Activated naive CD8-positive, alpha-beta T cell treated with anti-CD3 and anti-CD28 coated beads for 36 hours (primary cell): ENCODE results near the gene OXNAD1. TPM values are rescaled to one million over a fixed set of nuclear protein-coding genes. Genes with fewer than 3 reads are reported as not detected.

ENCODE experiments used
- DNase-seq: peaks from one replicate; pipeline ENCODE4 v3.0.0; 2021
- H3K27ac Mint-ChIP-seq: one replicate; pipeline ENCODE4 v1.8.0; 2022; ENCODE audit warnings: mild to moderate bottlenecking, moderate library complexity, mixed read lengths
- H3K27me3 Mint-ChIP-seq: one replicate; pipeline ENCODE4 v1.8.0; 2022; ENCODE audit warnings: mild to moderate bottlenecking, mixed read lengths
- H3K36me3 Mint-ChIP-seq: one replicate; pipeline ENCODE4 v1.8.0; 2021; ENCODE audit warnings: mild to moderate bottlenecking, mixed read lengths
- H3K4me1 Mint-ChIP-seq: one replicate; pipeline ENCODE4 v1.8.0; 2021; ENCODE audit warnings: mixed read lengths
- H3K4me3 Mint-ChIP-seq: one replicate; pipeline ENCODE4 v1.8.0; 2022; ENCODE audit warnings: mild to moderate bottlenecking, moderate library complexity, mixed read lengths
- H3K9me3 Mint-ChIP-seq: one replicate; pipeline ENCODE4 v1.8.0; 2022; ENCODE audit warnings: mixed read lengths
- total RNA-seq, 2 experiments: library from RNA; stranded (reverse); gene quantifications; one replicate each; pipeline ENCODE4 v1.2.3, GENCODE V29; 2021

The OXNAD1 gene
- total RNA-seq, 2 experiments from 2014 or later = 37.9 to 41.8 TPM

GRCh38 chr3:16254916-16255315, 10.1 kb upstream of the OXNAD1 start:
- H3K27ac Mint-ChIP-seq = no peak overlapping the region
- peaks cover 5% of the 10 kb centered on the region for H3K36me3 Mint-ChIP-seq
- H3K4me1 Mint-ChIP-seq = peaks cover 12% of the 10 kb centered on the region
- H3K4me3 Mint-ChIP-seq = no peak overlapping the region
- DNase-seq = no peak
- H3K27me3 Mint-ChIP-seq = no peaks in the 10 kb centered on the region
- no peaks in the 10 kb centered on the region for H3K9me3 Mint-ChIP-seq

- DNase-seq = no peak
- H3K9me3 Mint-ChIP-seq = no peaks in the 10 kb centered on the region
- no peaks in the 10 kb centered on the region for H3K27me3 Mint-ChIP-seq
- H3K4me1 Mint-ChIP-seq = peaks cover 15% of the 10 kb centered on the region
- no peak overlapping the region for H3K4me3 Mint-ChIP-seq
- peaks cover 8% of the 10 kb centered on the region for H3K36me3 Mint-ChIP-seq
- no peak overlapping the region for H3K27ac Mint-ChIP-seq
Measured at GRCh38 chr3:16255326-16255725, 9.7 kb upstream of the OXNAD1 start.

GRCh38 chr3:16255726-16256125, 9.3 kb upstream of the OXNAD1 start:
- no peak for DNase-seq
- H3K9me3 Mint-ChIP-seq = no peaks in the 10 kb centered on the region
- no peaks in the 10 kb centered on the region for H3K27me3 Mint-ChIP-seq
- H3K36me3 Mint-ChIP-seq = peaks cover 8% of the 10 kb centered on the region
- H3K4me3 Mint-ChIP-seq = no peak overlapping the region
- peaks cover 15% of the 10 kb centered on the region for H3K4me1 Mint-ChIP-seq
- H3K27ac Mint-ChIP-seq = no peak overlapping the region

- Mint-ChIP-seq H3K4me1 (peaks cover 18% of the 10 kb centered on the region), H3K4me3 (no peak overlapping the region), H3K9me3 (no peaks in the 10 kb centered on the region), H3K27ac (no peak overlapping the region), H3K27me3 (no peaks in the 10 kb centered on the region), H3K36me3 (peaks cover 8% of the 10 kb centered on the region)
- no peak for DNase-seq
Measured at GRCh38 chr3:16257309-16257708, 7.7 kb upstream of the OXNAD1 start.

- H3K4me1 Mint-ChIP-seq = peaks cover 18% of the 10 kb centered on the region
- no peaks in the 10 kb centered on the region for H3K9me3 Mint-ChIP-seq
- H3K36me3 Mint-ChIP-seq = peaks cover 8% of the 10 kb centered on the region
- H3K4me3 Mint-ChIP-seq = no peak overlapping the region
- H3K27ac Mint-ChIP-seq = no peak overlapping the region
- H3K27me3 Mint-ChIP-seq = no peaks in the 10 kb centered on the region
- no peak for DNase-seq
Measured at GRCh38 chr3:16258177-16258576, 6.8 kb upstream of the OXNAD1 start.

- no peaks in the 10 kb centered on the region for H3K27me3 Mint-ChIP-seq
- H3K9me3 Mint-ChIP-seq = no peaks in the 10 kb centered on the region
- DNase-seq = no peak
- H3K27ac Mint-ChIP-seq = peak overlapping the region; percentile 43
- no peak overlapping the region for H3K4me3 Mint-ChIP-seq
- H3K36me3 Mint-ChIP-seq = peaks cover 8% of the 10 kb centered on the region
- peaks cover 18% of the 10 kb centered on the region for H3K4me1 Mint-ChIP-seq
Measured at GRCh38 chr3:16258866-16259265, 6.1 kb upstream of the OXNAD1 start.

GRCh38 chr3:16260046-16260445, 5.0 kb upstream of the OXNAD1 start:
- Mint-ChIP-seq H3K36me3 (peaks cover 10% of the 10 kb centered on the region), H3K9me3 (no peaks in the 10 kb centered on the region), H3K4me3 (no peak overlapping the region), H3K27ac (no peak overlapping the region), H3K27me3 (no peaks in the 10 kb centered on the region), H3K4me1 (peaks cover 15% of the 10 kb centered on the region)
- DNase-seq = no peak

GRCh38 chr3:16262174-16262573, 2.8 kb upstream of the OXNAD1 start:
- no peaks in the 10 kb centered on the region for H3K27me3 Mint-ChIP-seq
- H3K4me3 Mint-ChIP-seq = no peak overlapping the region
- H3K27ac Mint-ChIP-seq = no peak overlapping the region
- no peaks in the 10 kb centered on the region for H3K9me3 Mint-ChIP-seq
- H3K4me1 Mint-ChIP-seq = peaks cover 23% of the 10 kb centered on the region
- no peak for DNase-seq
- H3K36me3 Mint-ChIP-seq = peaks cover 9% of the 10 kb centered on the region

GRCh38 chr3:16264174-16264707, 771 bp upstream of the OXNAD1 start:
- Mint-ChIP-seq H3K36me3 (peaks cover 9% of the 10 kb centered on the region), H3K4me3 (peak overlapping the region; percentile 90), H3K27ac (peak overlapping the region; percentile 96), H3K4me1 (peaks cover 31% of the 10 kb centered on the region), H3K27me3 (no peaks in the 10 kb centered on the region), H3K9me3 (no peaks in the 10 kb centered on the region)
- DNase-seq = peak; percentile 41

GRCh38 chr3:16265455-16265786, 409 bp downstream of the OXNAD1 start:
- peak overlapping the region; percentile 90 for H3K4me3 Mint-ChIP-seq
- no peaks in the 10 kb centered on the region for H3K27me3 Mint-ChIP-seq
- no peak for DNase-seq
- H3K27ac Mint-ChIP-seq = peak overlapping the region; percentile 96
- H3K9me3 Mint-ChIP-seq = no peaks in the 10 kb centered on the region
- H3K4me1 Mint-ChIP-seq = peaks cover 28% of the 10 kb centered on the region
- H3K36me3 Mint-ChIP-seq = peaks cover 5% of the 10 kb centered on the region

GRCh38 chr3:16266714-16267113, 1.7 kb downstream of the OXNAD1 start:
- peaks cover 25% of the 10 kb centered on the region for H3K4me1 Mint-ChIP-seq
- H3K4me3 Mint-ChIP-seq = peak overlapping the region; percentile 90
- no peaks in the 10 kb centered on the region for H3K27me3 Mint-ChIP-seq
- peaks cover 14% of the 10 kb centered on the region for H3K36me3 Mint-ChIP-seq
- H3K27ac Mint-ChIP-seq = no peak overlapping the region
- no peak for DNase-seq
- no peaks in the 10 kb centered on the region for H3K9me3 Mint-ChIP-seq

GRCh38 chr3:16270855-16271254, 5.8 kb downstream of the OXNAD1 start:
- Mint-ChIP-seq H3K4me3 (no peak overlapping the region), H3K9me3 (no peaks in the 10 kb centered on the region), H3K4me1 (peaks cover 21% of the 10 kb centered on the region), H3K27me3 (no peaks in the 10 kb centered on the region), H3K27ac (no peak overlapping the region), H3K36me3 (peaks cover 21% of the 10 kb centered on the region)
- no peak for DNase-seq

GRCh38 chr3:16272588-16272987, 7.6 kb downstream of the OXNAD1 start:
- DNase-seq = no peak
- peaks cover 29% of the 10 kb centered on the region for H3K36me3 Mint-ChIP-seq
- no peaks in the 10 kb centered on the region for H3K9me3 Mint-ChIP-seq
- no peaks in the 10 kb centered on the region for H3K27me3 Mint-ChIP-seq
- H3K4me3 Mint-ChIP-seq = no peak overlapping the region
- peaks cover 6% of the 10 kb centered on the region for H3K4me1 Mint-ChIP-seq
- H3K27ac Mint-ChIP-seq = no peak overlapping the region

- DNase-seq = no peak
- H3K4me3 Mint-ChIP-seq = no peak overlapping the region
- H3K27me3 Mint-ChIP-seq = no peaks in the 10 kb centered on the region
- H3K27ac Mint-ChIP-seq = no peak overlapping the region
- H3K9me3 Mint-ChIP-seq = no peaks in the 10 kb centered on the region
- no peaks in the 10 kb centered on the region for H3K4me1 Mint-ChIP-seq
- peaks cover 32% of the 10 kb centered on the region for H3K36me3 Mint-ChIP-seq
Measured at GRCh38 chr3:16273867-16274266, 8.9 kb downstream of the OXNAD1 start.

- Mint-ChIP-seq H3K36me3 (peaks cover 23% of the 10 kb centered on the region), H3K9me3 (no peaks in the 10 kb centered on the region), H3K4me1 (peaks cover 1% of the 10 kb centered on the region), H3K27ac (no peak overlapping the region), H3K4me3 (no peak overlapping the region), H3K27me3 (no peaks in the 10 kb centered on the region)
- no peak for DNase-seq
Measured at GRCh38 chr3:16277471-16277870, 12.5 kb downstream of the OXNAD1 start.

- H3K27ac Mint-ChIP-seq = no peak overlapping the region
- H3K4me3 Mint-ChIP-seq = no peak overlapping the region
- peaks cover 38% of the 10 kb centered on the region for H3K36me3 Mint-ChIP-seq
- no peaks in the 10 kb centered on the region for H3K9me3 Mint-ChIP-seq
- H3K4me1 Mint-ChIP-seq = peaks cover 9% of the 10 kb centered on the region
- H3K27me3 Mint-ChIP-seq = no peaks in the 10 kb centered on the region
- no peak for DNase-seq
Measured at GRCh38 chr3:16279010-16279801, 14.2 kb downstream of the OXNAD1 start.
